ENCODE results near the gene NDOR1.

The NDOR1 gene

GRCh38 chr9:137199411-137200121 is 5.9 kb upstream of the NDOR1 start:
- DNase-seq, result no peak

GRCh38 chr9:137200311-137201204 is 4.9 kb upstream of the NDOR1 start, which contains the start of gene TPRN:
TSS of gene TPRN (minus strand) at chr9:137200741. CDS start at chr9:137200711, 30 bp downstream.
- peak; percentile 82 for DNase-seq

GRCh38 chr9:137201205-137201868 is 4.2 kb upstream of the NDOR1 start:
- DNase-seq, result no peak

- DNase-seq, result no peak
Measured at GRCh38 chr9:137202966-137203365, 2.5 kb upstream of the NDOR1 start.

- DNase-seq, result no peak
Measured at GRCh38 chr9:137204731-137205125, 772 bp upstream of the NDOR1 start.

GRCh38 chr9:137206602-137207001 is 1.1 kb downstream of the NDOR1 start:
- DNase-seq, result no peak

GRCh38 chr9:137211532-137211931 is 6.0 kb downstream of the NDOR1 start:
- no peak for DNase-seq

- no peak for DNase-seq
Measured at GRCh38 chr9:137212520-137212919, 7.0 kb downstream of the NDOR1 start.

GRCh38 chr9:137213160-137214060 is 7.9 kb downstream of the NDOR1 start:
- DNase-seq, result no peak

GRCh38 chr9:137214620-137215019 is 9.1 kb downstream of the NDOR1 start:
- no peak for DNase-seq

- DNase-seq, result no peak
Measured at GRCh38 chr9:137215196-137215986, 9.9 kb downstream of the NDOR1 start.

GRCh38 chr9:137216188-137216965 is 10.9 kb downstream of the NDOR1 start:
- no peak for DNase-seq

GRCh38 chr9:137217276-137218211 is 12.0 kb downstream of the NDOR1 start:
- DNase-seq, result no peak

- DNase-seq, result no peak
Measured at GRCh38 chr9:137218212-137218753, 12.8 kb downstream of the NDOR1 start.

GRCh38 chr9:137218754-137219271 is 13.3 kb downstream of the NDOR1 start:
- DNase-seq, result no peak

- DNase-seq, result no peak
Measured at GRCh38 chr9:137219757-137220316, 14.3 kb downstream of the NDOR1 start.

GRCh38 chr9:137220317-137221094 is 15.0 kb downstream of the NDOR1 start:
- DNase-seq, result no peak

- no peak for DNase-seq
Measured at GRCh38 chr9:137221095-137221505, 15.6 kb downstream of the NDOR1 start.
